ENCODE results near the gene SH3PXD2A. TPM values are rescaled to one million over a fixed set of nuclear protein-coding genes. Genes with fewer than 3 reads are reported as not detected.

The SH3PXD2A gene
- total RNA-seq, 4 donors from 2014 or later: 26.5 to 56.9 (median 33.3) TPM

GRCh38 chr10:103829278-103829677 lies 26.1 kb downstream of the SH3PXD2A start:
- peaks cover 10 to 37% (median 30%) of the 10 kb centered on the region in 4 donors for H3K4me1 ChIP-seq
- no peaks in the 10 kb centered on the region for H3K27me3 ChIP-seq
- no peak overlapping the region for H3K4me3 ChIP-seq
- in situ Hi-C loops (cut with MboI; ENCODE audit: low pct_ligation_motif_present in 1 of 4, low pct_unique_long_range_greater_than_20kb in 1 of 4, low sequenced_read_pairs in 3 of 4): no loop called here
- 76 to 91% methylated on average over 4 to 6 of the region's 6 CpGs for WGBS, 2 donors (ENCODE audit: low coverage in 1 of 2)
- H3K9me3 ChIP-seq: no peaks in the 10 kb centered on the region
- TF ChIP-seq POLR2AphosphoS5 (IDR thresholded peaks at IDR 0.05) (no peak), EP300 (IDR thresholded peaks at IDR 0.05; ENCODE audit: low read depth) (no peak), CTCF (IDR thresholded peaks at IDR 0.05) (no peak), POLR2A (IDR thresholded peaks at IDR 0.05) (no peak)
- DNase-seq: no peak
- H3K27ac ChIP-seq: no peak overlapping the region
- intact Hi-C loops (cut with DNase I; ENCODE audit: low total_unique reads): no loop called here
- no peaks in the 10 kb centered on the region for H3K36me3 ChIP-seq

DNA sequence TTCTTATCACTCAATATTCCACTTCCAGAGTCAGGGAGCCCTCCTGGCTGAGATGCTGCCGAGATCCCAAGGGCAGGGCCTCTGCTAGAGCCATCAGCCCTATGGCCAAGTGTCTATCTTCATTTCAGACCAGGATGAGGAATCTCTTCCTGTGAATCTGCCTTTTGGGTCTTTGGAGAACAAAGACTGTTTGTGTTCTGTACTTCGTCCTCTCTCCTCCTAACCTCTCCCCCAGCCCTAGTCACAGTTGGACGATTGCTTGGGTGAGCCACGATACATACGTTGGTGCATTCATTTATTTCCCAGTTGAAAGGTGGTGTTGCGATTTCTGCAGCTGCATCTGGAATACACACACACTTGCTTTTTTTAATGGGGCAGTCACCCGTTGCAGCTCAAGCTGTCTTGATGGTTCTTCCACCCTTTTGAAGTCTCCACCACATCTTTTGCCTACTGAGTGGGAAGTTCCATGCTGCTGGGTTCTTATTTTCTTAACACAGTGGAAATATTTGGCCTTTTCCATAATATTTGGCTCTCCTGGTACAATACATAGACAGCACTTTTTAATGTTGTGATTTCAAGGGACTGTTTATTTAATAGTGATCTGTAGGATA lies 26.7 kb downstream of the SH3PXD2A start:
- Histone ChIP-seq H3K4me3 (no peak overlapping the region), H3K36me3 (no peaks in the 10 kb centered on the region), H3K27ac (no peak overlapping the region), H3K9me3 (no peaks in the 10 kb centered on the region), H3K4me1 (peaks cover 4 to 35% (median 24%) of the 10 kb centered on the region in 4 donors), H3K27me3 (no peaks in the 10 kb centered on the region)
- 58 to 74% methylated on average over 6 to 7 of the region's 7 CpGs for WGBS, 2 donors (ENCODE audit: low coverage in 1 of 2)
- in situ Hi-C loops (cut with MboI; ENCODE audit: low pct_ligation_motif_present in 1 of 4, low pct_unique_long_range_greater_than_20kb in 1 of 4, low sequenced_read_pairs in 3 of 4) (no loop called here), intact Hi-C loops (cut with DNase I; ENCODE audit: low total_unique reads) (no loop called here)
- no peak for DNase-seq
- TF ChIP-seq POLR2AphosphoS5 (IDR thresholded peaks at IDR 0.05) (no peak), EP300 (IDR thresholded peaks at IDR 0.05; ENCODE audit: low read depth) (no peak), POLR2A (IDR thresholded peaks at IDR 0.05) (no peak), CTCF (IDR thresholded peaks at IDR 0.05) (no peak)

- Histone ChIP-seq H3K4me3 (no peak overlapping the region), H3K36me3 (no peaks in the 10 kb centered on the region), H3K27ac (no peak overlapping the region), H3K27me3 (no peaks in the 10 kb centered on the region), H3K4me1 (peaks cover 0 to 32% (median 20%) of the 10 kb centered on the region in 4 donors), H3K9me3 (no peaks in the 10 kb centered on the region)
- DNase-seq: no peak
- intact Hi-C loops (cut with DNase I; ENCODE audit: low total_unique reads): no loop called here
- in situ Hi-C loops (cut with MboI; ENCODE audit: low pct_ligation_motif_present in 1 of 4, low pct_unique_long_range_greater_than_20kb in 1 of 4, low sequenced_read_pairs in 3 of 4): no loop called here
- no peak for TF ChIP-seq POLR2A (IDR thresholded peaks at IDR 0.05)
- TF ChIP-seq EP300 (IDR thresholded peaks at IDR 0.05; ENCODE audit: low read depth): no peak
- no peak for TF ChIP-seq POLR2AphosphoS5 (IDR thresholded peaks at IDR 0.05)
- no peak for TF ChIP-seq CTCF (IDR thresholded peaks at IDR 0.05)
- WGBS, 2 donors (ENCODE audit: low coverage in 1 of 2): 76 to 84% methylated on average over 3 to 4 of the region's 4 CpGs
These were observed 27.3 kb downstream of the SH3PXD2A start for GRCh38 chr10:103828107-103828506.

DNA sequence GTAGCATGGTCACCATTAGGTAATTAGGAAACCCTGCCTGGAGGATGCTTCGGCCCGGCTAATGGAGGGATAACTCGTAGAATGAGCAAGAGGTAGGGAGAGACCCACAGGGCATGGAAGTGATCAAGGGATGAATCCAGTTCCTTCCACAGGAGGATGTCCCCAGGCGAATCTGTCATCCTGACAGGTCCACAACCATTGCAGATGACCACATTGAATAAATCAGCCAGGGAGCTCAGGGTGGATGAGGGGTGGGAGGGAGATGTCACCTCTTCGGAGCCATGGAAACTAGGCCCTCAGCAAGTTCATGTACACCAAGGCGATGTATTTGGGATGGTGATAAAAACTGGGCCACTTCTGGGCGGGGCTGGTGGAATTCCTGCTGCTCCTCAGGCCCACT lies 28.5 kb downstream of the SH3PXD2A start:
- no peak overlapping the region for H3K27ac ChIP-seq
- intact Hi-C loops (cut with DNase I; ENCODE audit: low total_unique reads) (no loop called here), in situ Hi-C loops (cut with MboI; ENCODE audit: low pct_ligation_motif_present in 1 of 4, low pct_unique_long_range_greater_than_20kb in 1 of 4, low sequenced_read_pairs in 3 of 4) (no loop called here)
- no peak for DNase-seq
- TF ChIP-seq POLR2AphosphoS5 (IDR thresholded peaks at IDR 0.05): no peak
- TF ChIP-seq CTCF (IDR thresholded peaks at IDR 0.05): no peak
- no peak for TF ChIP-seq POLR2A (IDR thresholded peaks at IDR 0.05)
- no peak for TF ChIP-seq EP300 (IDR thresholded peaks at IDR 0.05; ENCODE audit: low read depth)
- no peaks in the 10 kb centered on the region for H3K9me3 ChIP-seq
- no peak overlapping the region for H3K4me3 ChIP-seq
- no peaks in the 10 kb centered on the region for H3K27me3 ChIP-seq
- WGBS, 2 donors (ENCODE audit: low coverage in 1 of 2): 91 to 94% methylated on average over 5 to 7 of the region's 7 CpGs
- H3K36me3 ChIP-seq: no peaks in the 10 kb centered on the region
- H3K4me1 ChIP-seq: peaks cover 0 to 29% (median 19%) of the 10 kb centered on the region in 4 donors
